Fibroblast of lung (primary cell): ENCODE measurements around the gene CFAP161. TPM values are rescaled to one million over a fixed set of nuclear protein-coding genes. Genes with fewer than 3 reads are reported as not detected.
A peak's percentile ranks its signal among the peaks of the same experiment; 100 is the strongest.

ENCODE experiments used
- DNase-seq, 2 donors: peaks; one replicate each; pipeline versions ENCODE4 v3.0.0 to v3.0.0-alpha.2; 2010; ENCODE audit warnings: low read depth in 2 of 2
- H2AFZ ChIP-seq: 2 replicates; pipeline ENCODE4 v1.5.1; 2012; ENCODE audit warnings: low read length, control low read depth, inconsistent platforms
- H3K27ac ChIP-seq: 2 replicates; pipeline ENCODE4 v1.5.1; 2011; ENCODE audit warnings: low read length, control low read depth; ENCODE audit not compliant: insufficient read depth
- H3K27me3 ChIP-seq: 2 replicates; pipeline ENCODE4 v1.5.1; 2011; ENCODE audit warnings: mild to moderate bottlenecking, low read length; ENCODE audit not compliant: control insufficient read depth, insufficient read depth
- H3K36me3 ChIP-seq: 2 replicates; pipeline ENCODE4 v1.5.1; 2011; ENCODE audit warnings: low read length; ENCODE audit not compliant: control insufficient read depth, insufficient read depth
- H3K4me1 ChIP-seq: 2 replicates; pipeline ENCODE4 v1.5.1; 2011; ENCODE audit warnings: low read length; ENCODE audit not compliant: control insufficient read depth, insufficient read depth; ENCODE audit errors: extremely low read depth
- H3K4me2 ChIP-seq: 2 replicates; pipeline ENCODE4 v1.5.1; 2011; ENCODE audit warnings: low read length, control low read depth; ENCODE audit not compliant: insufficient read depth; ENCODE audit errors: extremely low read depth
- H3K4me3 ChIP-seq, 4 experiments: fragments of 200-600 bp in 1 of 4; sonication (generic) in 1 of 4; replicated peaks in 1 of 4; 2 replicates each; pipeline ENCODE4 v1.5.1; 2011 to 2016; ENCODE audit warnings: low read length in 4 of 4, low read depth in 3 of 4, mild to moderate bottlenecking in 3 of 4, control low read depth in 2 of 4, inconsistent platforms in 1 of 4, mixed read lengths in 1 of 4; ENCODE audit not compliant: insufficient read depth in 1 of 4; ENCODE audit errors: control extremely low read depth in 1 of 4
- H3K79me2 ChIP-seq: 2 replicates; pipeline ENCODE4 v1.5.1; 2012; ENCODE audit warnings: mild to moderate bottlenecking, low read length, inconsistent platforms; ENCODE audit not compliant: control insufficient read depth, insufficient read depth
- H3K9ac ChIP-seq: 2 replicates; pipeline ENCODE4 v1.5.1; 2011; ENCODE audit warnings: mild to moderate bottlenecking, low read length, control low read depth; ENCODE audit not compliant: insufficient read depth
- H3K9me3 ChIP-seq: 2 replicates; pipeline ENCODE4 v1.5.1; 2012; ENCODE audit warnings: low read depth, low read length; ENCODE audit not compliant: control insufficient read depth, insufficient read depth
- H4K20me1 ChIP-seq: 2 replicates; pipeline ENCODE4 v1.5.1; 2011; ENCODE audit warnings: low read length; ENCODE audit not compliant: control insufficient read depth, insufficient read depth; ENCODE audit errors: extremely low read depth
- EZH2 ChIP-seq: IDR thresholded peaks from 2 replicates; pipeline ENCODE4 v1.5.1; 2012; ENCODE audit warnings: low read length, control low read depth, mild to moderate bottlenecking; ENCODE audit errors: missing control alignments
- polyA plus RNA-seq, 2 donors: library from polyadenylated mRNA; depleted of rRNA in 1 of 2; stranded (reverse) in 1 of 2; unstranded in 1 of 2; fragments of >200 nt; gene quantifications; 2 replicates each; pipeline ENCODE4 v1.2.1, GENCODE V29; 2011 to 2012; ENCODE audit warnings: missing spikeins in 1 of 2
- total RNA-seq: library from RNA; depleted of rRNA; stranded (reverse); fragments of >200 nt; gene quantifications from 2 replicates; pipeline ENCODE4 v1.2.1, GENCODE V29; 2014
- TF ChIP-seq, protein P1 (sequence below), 2 donors: IDR thresholded peaks in 1 of 2; conservative IDR thresholded peaks in 1 of 2; 1 replicate in 1 of 2; 2 replicates in 1 of 2; pipeline ENCODE4 v1.5.1; 2011 to 2012; ENCODE audit warnings: low read length in 2 of 2, control low read depth in 1 of 2, inconsistent platforms in 1 of 2, low read depth in 1 of 2, mild to moderate bottlenecking in 1 of 2

The CFAP161 gene
- total and polyA plus RNA-seq, 2 donors (not counting 1 experiment from before 2014, with no cell fraction given), result 0.17 TPM; not detected in 1

DNA sequence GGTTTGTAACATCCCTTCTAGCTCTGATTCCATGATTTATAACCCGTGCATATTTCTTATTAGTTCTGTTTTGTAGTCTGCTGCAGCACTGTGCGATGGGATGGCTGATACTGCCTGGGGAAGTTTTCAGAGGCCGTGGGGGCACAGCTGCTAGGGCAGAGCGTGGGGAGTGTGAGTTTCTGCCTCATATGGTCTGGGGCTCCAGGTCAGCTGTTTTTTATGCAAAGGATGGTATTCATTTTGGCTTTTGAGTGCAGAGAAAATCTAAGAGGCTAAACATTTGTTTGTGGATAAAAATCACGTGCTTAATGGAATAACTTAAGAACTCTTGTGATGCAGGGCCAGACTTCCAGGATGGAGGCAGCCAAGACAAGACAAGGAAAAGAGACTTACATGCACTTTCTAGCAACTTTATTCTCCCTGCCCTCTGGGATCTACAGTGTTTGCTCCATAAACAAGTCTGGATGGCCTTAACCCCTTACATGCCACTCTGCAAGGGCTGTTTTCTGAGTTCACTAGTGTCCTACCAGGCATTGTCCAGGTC, 45.5 kb upstream of the CFAP161 start:
- no peak for DNase-seq
- Histone ChIP-seq H3K4me2 (no peak overlapping the region), H3K9ac (no peak overlapping the region), H3K4me1 (peaks cover 4% of the 10 kb centered on the region), H2AFZ (no peak overlapping the region), H4K20me1 (no peaks in the 10 kb centered on the region), H3K4me3 (no peak overlapping the region), H3K36me3 (no peaks in the 10 kb centered on the region), H3K79me2 (no peaks in the 10 kb centered on the region), H3K27me3 (no peaks in the 10 kb centered on the region), H3K27ac (no peak overlapping the region), H3K9me3 (no peaks in the 10 kb centered on the region)
- TF ChIP-seq, protein P1, sequence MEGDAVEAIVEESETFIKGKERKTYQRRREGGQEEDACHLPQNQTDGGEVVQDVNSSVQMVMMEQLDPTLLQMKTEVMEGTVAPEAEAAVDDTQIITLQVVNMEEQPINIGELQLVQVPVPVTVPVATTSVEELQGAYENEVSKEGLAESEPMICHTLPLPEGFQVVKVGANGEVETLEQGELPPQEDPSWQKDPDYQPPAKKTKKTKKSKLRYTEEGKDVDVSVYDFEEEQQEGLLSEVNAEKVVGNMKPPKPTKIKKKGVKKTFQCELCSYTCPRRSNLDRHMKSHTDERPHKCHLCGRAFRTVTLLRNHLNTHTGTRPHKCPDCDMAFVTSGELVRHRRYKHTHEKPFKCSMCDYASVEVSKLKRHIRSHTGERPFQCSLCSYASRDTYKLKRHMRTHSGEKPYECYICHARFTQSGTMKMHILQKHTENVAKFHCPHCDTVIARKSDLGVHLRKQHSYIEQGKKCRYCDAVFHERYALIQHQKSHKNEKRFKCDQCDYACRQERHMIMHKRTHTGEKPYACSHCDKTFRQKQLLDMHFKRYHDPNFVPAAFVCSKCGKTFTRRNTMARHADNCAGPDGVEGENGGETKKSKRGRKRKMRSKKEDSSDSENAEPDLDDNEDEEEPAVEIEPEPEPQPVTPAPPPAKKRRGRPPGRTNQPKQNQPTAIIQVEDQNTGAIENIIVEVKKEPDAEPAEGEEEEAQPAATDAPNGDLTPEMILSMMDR (conservative IDR thresholded peaks at IDR 0.05 in 1 of 2, IDR thresholded peaks at IDR 0.05 in 1 of 2; ENCODE audit: low read depth in 1 of 2, low read length in 2 of 2), result no peak
- TF ChIP-seq EZH2, result no peak

DNA sequence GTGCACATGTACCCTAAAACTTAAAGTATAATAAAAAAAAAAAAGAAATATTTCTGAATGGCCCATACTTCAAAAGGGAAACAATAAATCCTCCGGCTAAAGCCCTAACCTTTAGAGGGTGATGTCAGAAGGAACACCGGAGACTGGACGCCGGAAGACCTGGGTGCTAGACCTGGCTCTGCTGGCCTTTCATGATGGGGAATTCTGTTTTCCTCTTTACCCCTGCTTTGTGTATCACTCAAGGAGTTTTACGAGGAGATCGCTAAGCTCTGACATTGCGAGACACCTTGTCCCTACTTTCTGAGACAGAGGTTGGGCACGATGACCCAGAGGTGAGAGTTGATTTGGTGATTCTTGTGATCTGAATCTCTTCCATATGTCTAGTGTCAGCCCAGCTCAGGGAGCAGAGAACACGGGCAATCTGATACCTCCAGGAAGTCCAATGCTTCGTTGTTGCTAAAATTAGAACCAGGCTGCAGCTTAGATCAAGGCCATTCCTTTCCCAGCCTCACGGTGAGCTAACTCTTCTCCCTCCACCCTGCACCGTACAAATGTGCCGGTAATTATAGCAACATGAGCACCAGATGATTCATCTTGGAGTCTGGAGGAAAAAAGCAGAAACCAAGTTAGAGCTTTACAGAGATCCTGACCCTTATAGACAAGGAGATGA, 42.0 kb upstream of the CFAP161 start:
- H3K9ac ChIP-seq, result no peak overlapping the region
- peak overlapping the region; percentile 65 for H3K27ac ChIP-seq
- no peaks in the 10 kb centered on the region for H3K79me2 ChIP-seq
- H3K9me3 ChIP-seq, result no peaks in the 10 kb centered on the region
- H2AFZ ChIP-seq, result peak overlapping the region; percentile 49
- H3K4me2 ChIP-seq, result peak overlapping the region; percentile 51
- peak; percentile 85 to 95 for DNase-seq
- no peaks in the 10 kb centered on the region for H3K36me3 ChIP-seq
- H3K4me1 ChIP-seq, result peaks cover 4% of the 10 kb centered on the region
- no peaks in the 10 kb centered on the region for H4K20me1 ChIP-seq
- TF ChIP-seq EZH2, result no peak
- TF ChIP-seq, protein P1 (conservative IDR thresholded peaks at IDR 0.05 in 1 of 2, IDR thresholded peaks at IDR 0.05 in 1 of 2; ENCODE audit: low read depth in 1 of 2, low read length in 2 of 2), result no peak
- peak overlapping the region in 1 of 4 experiments; percentile 6 for H3K4me3 ChIP-seq
- peaks cover 3% of the 10 kb centered on the region for H3K27me3 ChIP-seq

DNA sequence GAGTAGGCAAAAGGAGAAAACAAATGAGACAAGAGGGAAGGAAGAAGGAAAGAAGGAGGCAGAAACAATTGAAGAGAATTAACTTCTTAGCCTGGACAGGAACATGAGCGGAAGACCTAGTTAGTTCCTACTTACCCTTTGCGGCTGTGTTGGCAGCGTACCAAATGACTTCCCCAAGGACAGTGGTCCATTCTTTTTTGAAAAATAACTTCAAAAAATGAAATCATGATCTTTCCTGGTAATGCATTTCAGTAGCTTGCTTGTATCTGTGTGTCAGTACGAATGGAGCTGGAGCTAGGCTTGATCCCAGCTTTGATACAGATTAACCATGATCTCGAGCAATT, 41.5 kb upstream of the CFAP161 start:
- Histone ChIP-seq H3K4me2 (peak overlapping the region; percentile 51), H3K4me1 (peaks cover 4% of the 10 kb centered on the region), H4K20me1 (no peaks in the 10 kb centered on the region), H3K36me3 (no peaks in the 10 kb centered on the region), H3K27me3 (peaks cover 3% of the 10 kb centered on the region), H3K79me2 (no peaks in the 10 kb centered on the region), H3K27ac (peak overlapping the region; percentile 65), H3K9me3 (no peaks in the 10 kb centered on the region), H3K4me3 (peak overlapping the region in 1 of 4 experiments; percentile 6), H3K9ac (peak overlapping the region; percentile 16), H2AFZ (peak overlapping the region; percentile 49)
- TF ChIP-seq EZH2, result no peak
- TF ChIP-seq, protein P1 (conservative IDR thresholded peaks at IDR 0.05 in 1 of 2, IDR thresholded peaks at IDR 0.05 in 1 of 2; ENCODE audit: low read depth in 1 of 2, low read length in 2 of 2), result no peak
- no peak for DNase-seq
